Astrocyte (in vitro differentiated cells and primary cell): ENCODE results near the gene CEP131. TPM values are rescaled to one million over a fixed set of nuclear protein-coding genes. Genes with fewer than 3 reads are reported as not detected.

ENCODE experiments used
- DNase-seq: peaks from one replicate; pipeline ENCODE4 v3.0.0-alpha.2; 2010; ENCODE audit warnings: low read depth
- FAIRE-seq: peaks from 2 replicates; lab custom pipeline; 2011; peaks lifted over from hg19 to GRCh38; lab: Jason Lieb, UNC
- H2AFZ ChIP-seq: 2 replicates; pipeline ENCODE4 v1.6.0; 2012; ENCODE audit warnings: low read depth, low read length, inconsistent platforms
- H3K27ac ChIP-seq: 2 replicates; pipeline ENCODE4 v1.5.1; 2011; ENCODE audit warnings: low read depth, low read length, inconsistent platforms
- H3K27me3 ChIP-seq: 2 replicates; pipeline ENCODE4 v1.6.0; 2011; ENCODE audit warnings: low read length, inconsistent platforms; ENCODE audit not compliant: insufficient read depth
- H3K36me3 ChIP-seq: 2 replicates; pipeline ENCODE4 v1.5.1; 2011; ENCODE audit warnings: low read length, inconsistent platforms; ENCODE audit not compliant: insufficient read depth
- H3K4me1 ChIP-seq: 2 replicates; pipeline ENCODE4 v1.5.1; 2011; ENCODE audit warnings: low read length, inconsistent platforms; ENCODE audit not compliant: insufficient read depth
- H3K4me2 ChIP-seq: 2 replicates; pipeline ENCODE4 v1.6.0; 2012; ENCODE audit warnings: low read length, inconsistent platforms
- H3K4me3 ChIP-seq: 2 replicates; pipeline ENCODE4 v1.5.1; 2011; ENCODE audit warnings: low read depth, mild to moderate bottlenecking, low read length, inconsistent platforms; ENCODE audit not compliant: insufficient read depth
- H3K79me2 ChIP-seq: 2 replicates; pipeline ENCODE4 v1.6.0; 2012; ENCODE audit warnings: mild to moderate bottlenecking, low read length, inconsistent platforms; ENCODE audit not compliant: insufficient read depth
- H3K9ac ChIP-seq: 2 replicates; pipeline ENCODE4 v1.6.0; 2012; ENCODE audit warnings: mild to moderate bottlenecking, low read length, inconsistent platforms
- H3K9me3 ChIP-seq: 2 replicates; pipeline ENCODE4 v1.5.1; 2012; ENCODE audit warnings: low read depth, mild to moderate bottlenecking, low read length, inconsistent platforms; ENCODE audit not compliant: insufficient read depth
- H4K20me1 ChIP-seq: 2 replicates; pipeline ENCODE4 v1.6.0; 2012; ENCODE audit warnings: low read length, inconsistent platforms; ENCODE audit not compliant: insufficient read depth
- H3K27ac Mint-ChIP-seq: one replicate; pipeline ENCODE4 v1.8.0; 2021; ENCODE audit warnings: mild to moderate bottlenecking, mixed read lengths; ENCODE audit not compliant: unreplicated experiment
- H3K27me3 Mint-ChIP-seq: one replicate; pipeline ENCODE4 v1.8.0; 2021; ENCODE audit warnings: low read depth, mixed read lengths; ENCODE audit not compliant: unreplicated experiment
- H3K36me3 Mint-ChIP-seq: one replicate; pipeline ENCODE4 v1.8.0; 2021; ENCODE audit warnings: low read depth, mixed read lengths; ENCODE audit not compliant: unreplicated experiment
- H3K4me1 Mint-ChIP-seq: one replicate; pipeline ENCODE4 v1.8.0; 2021; ENCODE audit warnings: low read depth, mixed read lengths; ENCODE audit not compliant: unreplicated experiment
- H3K4me3 Mint-ChIP-seq: one replicate; pipeline ENCODE4 v1.8.0; 2021; ENCODE audit warnings: mild to moderate bottlenecking, moderate library complexity, mixed read lengths; ENCODE audit not compliant: unreplicated experiment
- H3K9me3 Mint-ChIP-seq: one replicate; pipeline ENCODE4 v1.8.0; 2021; ENCODE audit warnings: mild to moderate bottlenecking, mixed read lengths; ENCODE audit not compliant: unreplicated experiment
- EZH2 ChIP-seq: IDR thresholded peaks from 2 replicates; pipeline ENCODE4 v1.6.1; 2012; ENCODE audit warnings: mild to moderate bottlenecking, low read length, inconsistent platforms; ENCODE audit not compliant: insufficient read depth
- total RNA-seq: library from RNA; stranded (reverse); gene quantifications from 2 replicates; pipeline ENCODE4 v1.2.1, GENCODE V29; 2021
- TF ChIP-seq, protein P1 (sequence below): IDR thresholded peaks from 2 replicates; pipeline ENCODE4 v1.5.1; 2011; ENCODE audit warnings: low read depth, mild to moderate bottlenecking, inconsistent platforms, low read length, moderate library complexity; ENCODE audit not compliant: insufficient read depth

The CEP131 gene
- total RNA-seq, 1 donor from 2014 or later, result 5.8 TPM

DNA sequence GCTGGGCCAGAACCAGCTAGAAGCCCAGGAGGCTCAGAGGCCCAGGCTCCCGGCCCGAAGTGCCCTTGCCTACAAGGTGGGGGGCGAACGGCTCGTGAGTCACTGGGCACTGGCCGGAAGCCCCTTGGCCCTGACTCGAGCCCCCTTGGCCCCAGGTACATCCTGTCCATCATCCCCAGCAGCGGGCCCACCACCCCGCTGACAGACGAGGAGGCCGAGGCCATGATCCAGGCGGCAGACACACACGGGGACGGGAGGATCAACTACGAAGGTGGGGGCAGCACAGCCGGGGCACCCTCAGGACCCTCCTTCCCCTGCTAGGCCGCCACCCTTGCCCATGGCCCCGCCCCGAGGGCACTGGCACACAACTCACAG lies 41.0 kb downstream of the CEP131 start:
- H3K4me1 ChIP-seq, result no peaks in the 10 kb centered on the region
- Mint-ChIP-seq H3K36me3 (no peaks in the 10 kb centered on the region), H3K27ac (no peak overlapping the region), H3K27me3 (peaks cover 12% of the 10 kb centered on the region), H3K4me3 (no peak overlapping the region), H3K9me3 (no peaks in the 10 kb centered on the region), H3K4me1 (no peaks in the 10 kb centered on the region)
- FAIRE-seq (no peak), DNase-seq (no peak)
- H4K20me1 ChIP-seq, result no peaks in the 10 kb centered on the region
- no peaks in the 10 kb centered on the region for H3K36me3 ChIP-seq
- H3K79me2 ChIP-seq, result no peaks in the 10 kb centered on the region
- H2AFZ ChIP-seq, result no peak overlapping the region
- no peak overlapping the region for H3K9ac ChIP-seq
- no peaks in the 10 kb centered on the region for H3K9me3 ChIP-seq
- H3K27me3 ChIP-seq, result peaks cover 3% of the 10 kb centered on the region
- TF ChIP-seq EZH2, result no peak
- TF ChIP-seq, protein P1, sequence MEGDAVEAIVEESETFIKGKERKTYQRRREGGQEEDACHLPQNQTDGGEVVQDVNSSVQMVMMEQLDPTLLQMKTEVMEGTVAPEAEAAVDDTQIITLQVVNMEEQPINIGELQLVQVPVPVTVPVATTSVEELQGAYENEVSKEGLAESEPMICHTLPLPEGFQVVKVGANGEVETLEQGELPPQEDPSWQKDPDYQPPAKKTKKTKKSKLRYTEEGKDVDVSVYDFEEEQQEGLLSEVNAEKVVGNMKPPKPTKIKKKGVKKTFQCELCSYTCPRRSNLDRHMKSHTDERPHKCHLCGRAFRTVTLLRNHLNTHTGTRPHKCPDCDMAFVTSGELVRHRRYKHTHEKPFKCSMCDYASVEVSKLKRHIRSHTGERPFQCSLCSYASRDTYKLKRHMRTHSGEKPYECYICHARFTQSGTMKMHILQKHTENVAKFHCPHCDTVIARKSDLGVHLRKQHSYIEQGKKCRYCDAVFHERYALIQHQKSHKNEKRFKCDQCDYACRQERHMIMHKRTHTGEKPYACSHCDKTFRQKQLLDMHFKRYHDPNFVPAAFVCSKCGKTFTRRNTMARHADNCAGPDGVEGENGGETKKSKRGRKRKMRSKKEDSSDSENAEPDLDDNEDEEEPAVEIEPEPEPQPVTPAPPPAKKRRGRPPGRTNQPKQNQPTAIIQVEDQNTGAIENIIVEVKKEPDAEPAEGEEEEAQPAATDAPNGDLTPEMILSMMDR, result no peak
- no peak overlapping the region for H3K27ac ChIP-seq
- no peak overlapping the region for H3K4me3 ChIP-seq
- H3K4me2 ChIP-seq, result no peak overlapping the region

- FAIRE-seq (no peak), DNase-seq (no peak)
- no peak overlapping the region for H3K9ac ChIP-seq
- no peak overlapping the region for H3K27ac Mint-ChIP-seq
- H2AFZ ChIP-seq, result no peak overlapping the region
- peaks cover 12% of the 10 kb centered on the region for H3K27me3 Mint-ChIP-seq
- no peaks in the 10 kb centered on the region for H3K36me3 Mint-ChIP-seq
- no peaks in the 10 kb centered on the region for H3K4me1 Mint-ChIP-seq
- TF ChIP-seq, protein P1, result no peak
- TF ChIP-seq EZH2, result no peak
- no peak overlapping the region for H3K4me2 ChIP-seq
- no peaks in the 10 kb centered on the region for H4K20me1 ChIP-seq
- H3K4me3 ChIP-seq, result no peak overlapping the region
- H3K9me3 ChIP-seq, result no peaks in the 10 kb centered on the region
- H3K9me3 Mint-ChIP-seq, result no peaks in the 10 kb centered on the region
- H3K4me3 Mint-ChIP-seq, result no peak overlapping the region
- H3K4me1 ChIP-seq, result no peaks in the 10 kb centered on the region
- H3K79me2 ChIP-seq, result no peaks in the 10 kb centered on the region
- H3K27ac ChIP-seq, result no peak overlapping the region
- no peaks in the 10 kb centered on the region for H3K36me3 ChIP-seq
- H3K27me3 ChIP-seq, result peaks cover 3% of the 10 kb centered on the region
Observed at GRCh38 chr17:81180836-81181810, 41.6 kb downstream of the CEP131 start.

- H3K27ac ChIP-seq, result no peak overlapping the region
- H2AFZ ChIP-seq, result no peak overlapping the region
- H3K4me1 ChIP-seq, result no peaks in the 10 kb centered on the region
- Mint-ChIP-seq H3K4me3 (no peak overlapping the region), H3K27ac (no peak overlapping the region), H3K9me3 (peaks cover 3% of the 10 kb centered on the region), H3K27me3 (peaks cover 7% of the 10 kb centered on the region), H3K4me1 (no peaks in the 10 kb centered on the region), H3K36me3 (no peaks in the 10 kb centered on the region)
- H3K4me2 ChIP-seq, result no peak overlapping the region
- H3K9ac ChIP-seq, result no peak overlapping the region
- no peak for DNase-seq
- H3K79me2 ChIP-seq, result no peaks in the 10 kb centered on the region
- TF ChIP-seq EZH2, result no peak
- TF ChIP-seq, protein P1, result no peak
- no peaks in the 10 kb centered on the region for H3K9me3 ChIP-seq
- no peaks in the 10 kb centered on the region for H3K27me3 ChIP-seq
- no peak for FAIRE-seq
- H3K36me3 ChIP-seq, result no peaks in the 10 kb centered on the region
- H3K4me3 ChIP-seq, result no peak overlapping the region
- H4K20me1 ChIP-seq, result no peaks in the 10 kb centered on the region
Observed at GRCh38 chr17:81179861-81180260, 42.9 kb downstream of the CEP131 start.
